ENCODE results near the gene UNC80. TPM values are rescaled to one million over a fixed set of nuclear protein-coding genes. Genes with fewer than 3 reads are reported as not detected.

UNC80 gene
- total RNA-seq, 1 donor from 2014 or later: not detected

DNA sequence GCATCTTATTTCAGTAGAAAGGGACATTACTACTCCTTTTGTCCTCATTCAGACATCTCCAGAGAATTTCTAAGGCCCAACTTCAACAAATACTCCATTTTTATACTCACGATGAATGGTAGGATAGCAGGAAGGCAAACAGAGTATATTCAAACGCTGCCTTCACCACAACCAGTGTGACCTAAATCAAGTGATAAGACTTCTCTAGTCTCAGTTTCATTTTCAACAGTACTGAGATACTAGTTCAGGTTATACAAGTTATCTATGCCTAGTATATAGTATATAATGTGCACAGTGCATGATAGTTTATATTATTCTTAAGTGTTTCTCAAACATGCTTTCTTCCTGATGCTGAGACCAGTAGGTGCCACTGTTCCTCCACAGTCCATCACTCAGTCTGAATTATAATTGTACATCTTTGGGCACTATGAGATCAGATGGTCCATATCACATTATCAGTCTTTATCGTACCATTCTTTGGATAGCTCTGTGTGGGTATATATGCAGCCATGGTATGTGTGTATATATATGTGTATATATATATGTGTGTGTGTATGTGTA, 164.6 kb downstream of the UNC80 start:
- DNase-seq (ENCODE audit: low spot score): no peak
- no peak overlapping the region for H3K27ac Mint-ChIP-seq
- no peaks in the 10 kb centered on the region for H3K36me3 Mint-ChIP-seq (ENCODE audit: low read depth)
- no peak overlapping the region for H3K4me3 Mint-ChIP-seq
- H3K4me1 Mint-ChIP-seq (ENCODE audit: low read depth): no peaks in the 10 kb centered on the region
- intact Hi-C loops (cut with micrococcal nuclease): no loop called here
- H3K9me3 Mint-ChIP-seq: no peaks in the 10 kb centered on the region
- H3K27me3 Mint-ChIP-seq (ENCODE audit: insufficient read depth): no peaks in the 10 kb centered on the region

GRCh38 chr2:209937893-209938292, 166.3 kb downstream of the UNC80 start:
- H3K4me3 Mint-ChIP-seq: no peak overlapping the region
- intact Hi-C loops (cut with micrococcal nuclease): no loop called here
- no peaks in the 10 kb centered on the region for H3K9me3 Mint-ChIP-seq
- no peak overlapping the region for H3K27ac Mint-ChIP-seq
- DNase-seq (ENCODE audit: low spot score): no peak
- H3K36me3 Mint-ChIP-seq (ENCODE audit: low read depth): no peaks in the 10 kb centered on the region
- no peaks in the 10 kb centered on the region for H3K4me1 Mint-ChIP-seq (ENCODE audit: low read depth)
- H3K27me3 Mint-ChIP-seq (ENCODE audit: insufficient read depth): no peaks in the 10 kb centered on the region

- Mint-ChIP-seq H3K36me3 (ENCODE audit: low read depth) (no peaks in the 10 kb centered on the region), H3K27ac (no peak overlapping the region), H3K4me1 (ENCODE audit: low read depth) (no peaks in the 10 kb centered on the region), H3K9me3 (no peaks in the 10 kb centered on the region), H3K27me3 (ENCODE audit: insufficient read depth) (no peaks in the 10 kb centered on the region), H3K4me3 (no peak overlapping the region)
- no peak for DNase-seq (ENCODE audit: low spot score)
- intact Hi-C loops (cut with micrococcal nuclease): no loop called here
Observed at GRCh38 chr2:209938906-209939305, 167.3 kb downstream of the UNC80 start.

DNA sequence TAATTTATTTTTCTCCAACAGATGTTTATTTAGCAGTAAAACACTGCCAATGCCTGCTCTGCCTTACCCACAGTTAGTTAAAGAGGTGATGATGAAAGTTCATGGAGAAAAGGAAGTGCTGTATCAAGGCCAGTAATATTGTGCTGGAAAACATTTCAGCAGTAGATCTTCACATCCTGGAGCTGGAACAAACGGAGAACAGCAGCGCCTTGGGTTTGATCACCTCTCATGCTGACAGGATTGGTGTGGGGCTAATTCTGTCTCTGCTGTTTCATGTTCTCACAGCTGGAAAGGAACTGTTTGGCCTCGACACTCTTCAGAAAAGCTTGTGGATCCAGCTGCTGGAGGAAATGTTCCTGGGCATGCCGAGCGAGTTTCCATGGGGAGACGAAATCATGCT, 169.3 kb downstream of the UNC80 start:
- H3K9me3 Mint-ChIP-seq: no peaks in the 10 kb centered on the region
- intact Hi-C loops (cut with micrococcal nuclease): no loop called here
- DNase-seq (ENCODE audit: low spot score): no peak
- no peak overlapping the region for H3K27ac Mint-ChIP-seq
- H3K36me3 Mint-ChIP-seq (ENCODE audit: low read depth): no peaks in the 10 kb centered on the region
- no peaks in the 10 kb centered on the region for H3K4me1 Mint-ChIP-seq (ENCODE audit: low read depth)
- H3K27me3 Mint-ChIP-seq (ENCODE audit: insufficient read depth): no peaks in the 10 kb centered on the region
- no peak overlapping the region for H3K4me3 Mint-ChIP-seq

- Mint-ChIP-seq H3K4me3 (no peak overlapping the region), H3K27me3 (ENCODE audit: insufficient read depth) (no peaks in the 10 kb centered on the region), H3K4me1 (ENCODE audit: low read depth) (no peaks in the 10 kb centered on the region), H3K27ac (no peak overlapping the region), H3K9me3 (no peaks in the 10 kb centered on the region), H3K36me3 (ENCODE audit: low read depth) (no peaks in the 10 kb centered on the region)
- intact Hi-C loops (cut with micrococcal nuclease): no loop called here
- DNase-seq (ENCODE audit: low spot score): no peak
Observed at GRCh38 chr2:209942426-209942825, 170.8 kb downstream of the UNC80 start.

GRCh38 chr2:209942936-209943605, 171.4 kb downstream of the UNC80 start:
- intact Hi-C loops (cut with micrococcal nuclease): no loop called here
- Mint-ChIP-seq H3K4me3 (no peak overlapping the region), H3K27me3 (ENCODE audit: insufficient read depth) (no peaks in the 10 kb centered on the region), H3K27ac (no peak overlapping the region), H3K4me1 (ENCODE audit: low read depth) (no peaks in the 10 kb centered on the region), H3K9me3 (no peaks in the 10 kb centered on the region), H3K36me3 (ENCODE audit: low read depth) (no peaks in the 10 kb centered on the region)
- no peak for DNase-seq (ENCODE audit: low spot score)

DNA sequence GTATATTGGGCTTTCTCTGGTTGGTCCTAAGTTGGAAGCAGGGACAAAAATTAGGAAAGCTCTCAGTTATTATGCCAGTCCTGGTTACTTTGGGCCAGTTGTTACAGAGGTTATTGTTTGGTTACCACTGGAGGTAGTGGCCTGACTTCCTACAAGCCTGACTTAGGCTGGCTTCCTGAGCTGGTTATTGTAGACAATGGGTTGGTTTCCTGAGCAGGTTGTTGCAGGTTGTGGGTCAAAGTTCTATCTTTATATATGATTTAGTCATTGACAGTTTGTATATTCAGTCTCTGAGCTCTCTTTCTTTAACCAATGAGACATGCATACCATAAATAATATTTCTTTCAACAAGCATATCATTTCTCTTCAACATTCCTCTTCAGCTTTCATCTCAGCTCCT, 172.1 kb downstream of the UNC80 start:
- Mint-ChIP-seq H3K4me1 (ENCODE audit: low read depth) (no peaks in the 10 kb centered on the region), H3K4me3 (no peak overlapping the region), H3K36me3 (ENCODE audit: low read depth) (no peaks in the 10 kb centered on the region), H3K27ac (no peak overlapping the region), H3K27me3 (ENCODE audit: insufficient read depth) (no peaks in the 10 kb centered on the region), H3K9me3 (no peaks in the 10 kb centered on the region)
- intact Hi-C loops (cut with micrococcal nuclease): no loop called here
- DNase-seq (ENCODE audit: low spot score): no peak

GRCh38 chr2:209946539-209946938, 174.9 kb downstream of the UNC80 start:
- H3K27me3 Mint-ChIP-seq (ENCODE audit: insufficient read depth): peaks cover 2% of the 10 kb centered on the region
- H3K9me3 Mint-ChIP-seq: no peaks in the 10 kb centered on the region
- DNase-seq (ENCODE audit: low spot score): no peak
- no peak overlapping the region for H3K27ac Mint-ChIP-seq
- intact Hi-C loops (cut with micrococcal nuclease): no loop called here
- H3K4me3 Mint-ChIP-seq: no peak overlapping the region
- H3K4me1 Mint-ChIP-seq (ENCODE audit: low read depth): no peaks in the 10 kb centered on the region
- H3K36me3 Mint-ChIP-seq (ENCODE audit: low read depth): no peaks in the 10 kb centered on the region

DNA sequence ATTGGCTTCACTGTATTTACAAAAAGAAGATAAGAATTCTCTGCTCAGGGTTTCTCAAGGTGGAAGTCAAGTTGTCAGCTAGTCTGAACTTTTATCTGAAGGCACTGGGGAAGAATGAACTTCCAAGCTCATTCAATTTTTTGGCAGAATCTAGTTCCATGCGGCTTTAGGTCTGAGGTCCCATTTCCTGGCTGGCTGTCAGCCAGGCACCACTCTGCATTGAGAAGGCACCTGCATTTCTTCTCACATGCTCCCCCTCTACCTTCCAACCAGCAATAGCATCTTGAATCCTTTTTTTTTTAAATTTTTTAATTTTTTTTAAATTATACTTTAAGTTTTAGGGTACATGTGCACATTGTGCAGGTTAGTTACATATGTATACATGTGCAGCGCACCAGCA, 184.6 kb downstream of the UNC80 start:
- no peaks in the 10 kb centered on the region for H3K36me3 Mint-ChIP-seq (ENCODE audit: low read depth)
- DNase-seq (ENCODE audit: low spot score): no peak
- intact Hi-C loops (cut with micrococcal nuclease): no loop called here

DNA sequence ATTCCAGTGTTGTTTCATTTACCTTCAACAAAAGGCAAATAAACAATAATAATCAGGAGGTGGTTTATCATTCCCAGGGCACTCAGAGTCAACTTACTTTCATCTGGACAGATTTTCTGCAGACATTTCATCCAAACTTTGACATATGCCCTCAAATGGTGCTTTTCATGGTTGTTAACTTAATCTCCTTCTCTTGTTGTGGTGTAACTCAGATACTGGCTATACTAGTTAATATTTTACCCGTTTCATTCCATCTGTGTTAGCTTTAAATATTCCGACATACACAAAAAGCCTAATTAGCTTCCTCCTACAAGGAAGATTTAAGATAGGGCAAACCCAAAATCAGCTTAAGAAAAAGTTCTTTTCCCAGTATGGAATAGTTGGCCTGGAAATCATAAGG, 186.4 kb downstream of the UNC80 start:
- intact Hi-C loops (cut with micrococcal nuclease): no loop called here
- Mint-ChIP-seq H3K4me3 (no peak overlapping the region), H3K27me3 (ENCODE audit: insufficient read depth) (peaks cover 10% of the 10 kb centered on the region), H3K9me3 (no peaks in the 10 kb centered on the region), H3K36me3 (ENCODE audit: low read depth) (no peaks in the 10 kb centered on the region), H3K27ac (no peak overlapping the region), H3K4me1 (ENCODE audit: low read depth) (no peaks in the 10 kb centered on the region)
- DNase-seq (ENCODE audit: low spot score): no peak

More for the DNA sequence above, 184.6 kb downstream of the UNC80 start:
- H3K9me3 Mint-ChIP-seq: no peaks in the 10 kb centered on the region
- H3K4me3 Mint-ChIP-seq: no peak overlapping the region
- H3K4me1 Mint-ChIP-seq (ENCODE audit: low read depth): no peaks in the 10 kb centered on the region
- no peak overlapping the region for H3K27ac Mint-ChIP-seq
- peaks cover 12% of the 10 kb centered on the region for H3K27me3 Mint-ChIP-seq (ENCODE audit: insufficient read depth)

GRCh38 chr2:209960045-209960444, 188.4 kb downstream of the UNC80 start:
- DNase-seq (ENCODE audit: low spot score): no peak
- Mint-ChIP-seq H3K4me1 (ENCODE audit: low read depth) (no peaks in the 10 kb centered on the region), H3K27ac (no peak overlapping the region), H3K9me3 (no peaks in the 10 kb centered on the region), H3K4me3 (no peak overlapping the region), H3K27me3 (ENCODE audit: insufficient read depth) (peaks cover 10% of the 10 kb centered on the region), H3K36me3 (ENCODE audit: low read depth) (no peaks in the 10 kb centered on the region)
- intact Hi-C loops (cut with micrococcal nuclease): no loop called here

GRCh38 chr2:209960676-209961630, 189.3 kb downstream of the UNC80 start:
- DNase-seq (ENCODE audit: low spot score): no peak
- no peaks in the 10 kb centered on the region for H3K9me3 Mint-ChIP-seq
- no peaks in the 10 kb centered on the region for H3K4me1 Mint-ChIP-seq (ENCODE audit: low read depth)
- H3K4me3 Mint-ChIP-seq: no peak overlapping the region
- no peak overlapping the region for H3K27ac Mint-ChIP-seq
- H3K27me3 Mint-ChIP-seq (ENCODE audit: insufficient read depth): peaks cover 10% of the 10 kb centered on the region
- H3K36me3 Mint-ChIP-seq (ENCODE audit: low read depth): no peaks in the 10 kb centered on the region
- intact Hi-C loops (cut with micrococcal nuclease): loop anchor here (1.0 kb wide), 1 partner anchor 627 kb away; no protein-coding TSS in a partner anchor

DNA sequence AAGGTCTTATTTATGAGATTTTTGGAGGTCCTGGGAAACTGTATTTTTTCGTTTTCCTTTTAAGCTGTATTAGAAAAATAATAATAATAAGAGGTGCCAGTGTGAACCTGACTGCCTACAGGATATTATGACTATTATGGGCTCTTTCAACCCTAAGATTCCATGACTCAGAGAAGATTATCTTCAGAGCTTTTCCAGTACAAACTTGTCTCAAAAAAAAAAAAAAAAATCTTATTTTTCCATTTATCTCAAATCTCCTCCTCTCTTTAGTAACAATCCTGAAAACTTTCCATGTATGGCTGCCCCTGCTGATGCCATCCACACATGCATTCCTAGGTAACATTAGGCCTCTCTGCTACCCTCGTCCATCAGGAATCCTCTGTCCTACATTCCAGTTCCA, 194.1 kb downstream of the UNC80 start:
- no peaks in the 10 kb centered on the region for H3K4me1 Mint-ChIP-seq (ENCODE audit: low read depth)
- intact Hi-C loops (cut with micrococcal nuclease): no loop called here
- no peaks in the 10 kb centered on the region for H3K36me3 Mint-ChIP-seq (ENCODE audit: low read depth)
- H3K27ac Mint-ChIP-seq: no peak overlapping the region
- H3K27me3 Mint-ChIP-seq (ENCODE audit: insufficient read depth): peaks cover 5% of the 10 kb centered on the region
- DNase-seq (ENCODE audit: low spot score): no peak
- no peaks in the 10 kb centered on the region for H3K9me3 Mint-ChIP-seq
- H3K4me3 Mint-ChIP-seq: no peak overlapping the region
